HG03439 (cell line): Measurements from ENCODE around the gene CPD.
A peak's percentile ranks its signal among the peaks of the same experiment; 100 is the strongest.

Experiments used
- ATAC-seq: cut with Tn5 transposase; IDR thresholded peaks from one replicate; pipeline ENCODE4 v1.9.1; 2021; ENCODE audit warnings: mild to moderate bottlenecking, moderate library complexity; ENCODE audit not compliant: unreplicated experiment

Gene CPD

DNA sequence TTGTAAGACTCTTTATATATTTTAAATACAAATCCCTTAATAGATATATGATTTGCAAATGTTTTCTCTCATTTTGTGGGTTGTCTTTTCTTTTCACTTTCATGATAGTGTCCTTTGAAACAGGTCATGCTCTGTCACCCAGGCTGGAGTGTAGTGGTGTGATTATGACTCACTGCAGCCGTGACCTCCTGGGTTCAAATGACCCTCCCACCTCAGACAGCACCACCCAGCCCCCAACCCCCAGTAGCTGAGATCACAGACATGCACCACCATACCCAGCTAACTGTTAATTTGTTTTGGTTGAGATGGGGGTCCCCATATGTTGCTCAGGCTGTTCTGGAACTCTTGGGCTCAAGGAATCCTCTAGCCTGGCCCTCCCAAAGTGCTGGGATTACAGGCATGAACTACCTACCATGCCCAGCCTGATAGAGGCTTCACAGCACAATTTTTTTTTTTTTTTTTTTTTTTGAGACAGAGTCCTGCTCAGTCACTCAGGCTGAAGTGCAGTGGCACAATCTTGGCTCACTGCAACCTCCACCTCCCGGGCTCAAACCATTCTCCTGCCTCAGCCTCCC is 26.4 kb upstream of the CPD start:
- ATAC-seq = no peak

DNA sequence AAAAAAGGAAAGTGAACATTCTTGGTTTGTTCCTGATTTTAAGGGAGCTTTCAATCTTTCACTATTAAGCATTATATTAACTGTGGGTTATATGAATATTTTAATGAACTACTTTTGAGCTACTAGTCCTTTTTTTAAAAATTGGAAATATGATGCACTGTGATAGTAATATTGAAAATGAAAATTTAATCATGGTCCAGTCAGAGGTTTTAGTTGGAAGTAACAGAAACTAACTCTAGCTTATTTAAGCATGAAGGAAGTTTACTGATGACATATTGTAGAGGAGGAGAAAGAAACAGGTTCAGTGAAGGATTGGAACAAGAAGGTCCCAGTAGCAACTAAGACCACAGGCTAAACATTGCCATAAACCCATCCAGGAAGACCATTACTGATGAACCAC is 24.0 kb upstream of the CPD start:
- no peak for ATAC-seq

DNA sequence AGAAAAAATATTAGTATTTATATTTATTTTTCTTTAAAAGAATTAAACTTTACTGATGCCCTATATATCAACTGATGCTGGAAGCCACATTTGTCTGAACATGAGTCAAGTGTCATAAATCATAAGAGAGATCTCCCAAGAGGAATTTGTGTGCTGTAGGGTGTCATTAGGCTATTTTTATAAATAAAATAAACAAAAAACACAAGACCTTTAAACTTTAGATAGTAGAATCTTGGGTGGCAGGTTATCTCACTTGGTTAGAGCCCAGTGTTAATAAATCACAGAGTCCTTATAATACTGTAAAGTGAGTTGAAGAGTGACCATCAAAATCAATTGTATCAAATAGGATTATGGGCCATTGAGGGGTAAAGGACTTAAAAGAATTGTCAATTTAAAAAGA is 21.3 kb upstream of the CPD start:
- ATAC-seq = no peak

DNA sequence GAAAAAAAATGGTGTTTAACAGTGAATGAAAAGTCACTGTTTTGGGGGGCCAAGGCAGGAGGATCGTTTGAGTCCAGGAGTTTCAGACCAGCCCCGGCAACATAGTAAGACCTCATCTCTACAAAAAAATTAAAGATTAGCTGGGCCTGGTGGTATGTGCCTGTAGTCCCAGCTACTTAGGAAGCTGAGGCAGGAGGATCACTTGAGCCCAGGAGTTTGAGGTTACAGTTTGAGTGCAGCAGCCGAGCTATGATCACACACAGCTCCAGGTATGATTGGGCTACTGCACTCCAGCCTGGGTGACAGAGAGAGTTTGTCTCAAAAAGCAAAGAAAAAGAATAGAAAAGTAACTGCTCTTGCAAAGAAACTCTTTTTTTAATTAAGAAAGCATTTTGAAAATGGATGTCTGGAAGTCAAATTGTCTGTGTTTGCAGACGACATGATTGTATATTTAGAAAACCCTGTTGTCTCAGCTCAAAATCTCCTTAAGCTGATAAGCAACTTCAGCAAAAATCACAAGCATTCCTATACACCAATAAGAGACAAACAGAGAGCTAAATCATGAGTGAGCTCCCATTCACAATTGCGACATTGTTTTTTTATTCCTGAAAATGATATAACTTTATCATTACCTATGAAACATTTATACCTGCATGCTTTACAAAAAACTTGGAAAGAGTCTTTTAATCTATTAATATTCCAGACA is 20.5 kb upstream of the CPD start:
- no peak for ATAC-seq

DNA sequence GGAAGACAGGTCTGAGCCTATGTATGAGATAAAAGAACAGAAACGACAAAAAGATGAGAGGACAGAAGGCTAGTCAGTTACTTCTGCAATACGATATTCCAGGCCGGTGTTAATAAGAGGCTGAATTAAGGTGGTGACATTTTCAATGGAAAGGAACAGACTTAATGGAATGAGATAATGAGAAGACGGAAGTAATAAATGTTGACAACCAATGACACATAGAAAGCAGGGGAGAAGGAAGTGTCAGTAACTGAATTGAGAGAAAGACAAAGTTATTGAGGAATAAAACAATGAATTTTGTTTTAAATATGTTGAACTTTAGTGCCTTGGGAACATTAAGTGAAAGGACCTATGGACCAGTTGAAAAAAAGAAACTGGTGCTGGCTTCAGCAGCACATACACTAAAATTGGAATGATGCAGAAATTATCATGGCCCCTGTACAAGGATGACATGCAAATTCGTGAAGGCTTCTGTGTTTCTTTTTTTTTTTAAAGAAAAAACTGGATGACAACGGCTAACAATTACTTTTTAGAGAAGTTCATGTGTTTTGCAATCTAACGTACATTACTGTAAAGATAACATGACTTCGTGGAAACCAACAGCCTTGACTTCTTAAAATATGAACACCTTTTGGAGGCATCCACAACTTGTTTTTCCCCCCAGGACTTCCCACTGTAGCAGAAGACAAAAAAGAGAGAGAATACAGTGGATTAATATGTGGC is 18.5 kb upstream of the CPD start:
- ATAC-seq = no peak

DNA sequence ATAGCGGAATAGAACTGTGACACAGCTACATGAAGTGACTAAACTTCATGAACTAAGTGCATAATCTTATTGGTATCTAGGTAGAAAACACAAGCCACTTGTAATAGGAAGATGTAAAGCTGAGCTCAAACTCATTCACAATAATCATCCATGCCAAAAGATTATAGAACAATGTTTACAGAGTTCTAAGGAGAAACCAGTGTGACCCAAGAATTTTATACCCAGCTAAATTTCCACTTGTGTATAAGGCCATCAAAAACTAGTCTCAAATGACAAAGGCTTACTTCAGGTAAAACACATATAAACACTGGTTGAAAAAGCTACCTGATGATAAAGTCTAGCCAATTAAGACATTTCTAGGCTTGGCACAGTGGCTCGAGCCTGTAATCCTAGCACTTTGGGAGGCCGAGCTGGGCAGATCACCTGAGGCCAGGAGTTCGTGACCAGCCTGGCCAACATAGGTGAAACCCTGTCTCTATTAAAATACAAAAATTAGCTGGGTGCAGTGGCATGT is 16.9 kb upstream of the CPD start:
- ATAC-seq = no peak

DNA sequence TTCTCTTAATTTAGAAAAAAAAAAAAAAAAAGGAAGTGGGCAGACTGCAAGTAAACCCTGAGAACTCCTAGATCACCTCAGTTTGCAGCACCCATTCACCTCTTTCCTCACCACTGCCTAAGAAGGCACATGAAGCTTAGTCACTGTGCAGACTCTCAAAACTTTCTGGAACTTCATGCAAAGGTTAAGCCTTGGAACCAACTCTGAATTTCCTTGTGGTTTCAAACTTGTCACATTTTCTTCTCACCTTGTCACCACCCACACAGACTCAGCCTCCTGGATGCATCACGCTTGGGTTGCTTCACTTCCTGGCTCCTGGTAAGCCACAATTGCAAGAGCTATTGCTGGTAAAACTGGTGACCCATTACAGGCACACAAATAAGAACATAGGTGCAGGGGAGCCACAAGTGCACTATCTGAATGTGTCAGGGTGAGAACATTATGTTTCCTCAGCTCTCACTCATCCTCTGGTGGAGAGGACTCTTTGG is 15.0 kb upstream of the CPD start:
- ATAC-seq = peak; percentile 70

DNA sequence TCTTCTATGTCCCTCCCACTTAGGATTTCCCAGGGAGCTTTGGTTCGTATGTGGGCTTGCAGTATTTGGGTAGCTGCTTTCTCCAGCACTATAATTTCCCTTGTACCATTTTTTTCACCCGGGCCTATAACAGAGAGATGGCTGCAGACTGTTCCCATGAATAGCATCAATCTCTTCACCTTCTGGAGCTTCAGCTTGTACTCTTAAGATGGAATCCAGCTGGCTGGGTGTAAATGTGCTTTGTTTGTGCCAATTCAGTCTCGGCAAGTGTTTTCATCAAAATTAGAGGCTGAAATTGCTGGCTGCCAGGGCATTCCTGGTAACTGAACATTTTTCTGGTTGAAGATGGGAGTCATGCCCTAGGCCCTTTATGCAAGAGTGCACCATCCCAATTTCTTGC is 12.2 kb upstream of the CPD start:
- ATAC-seq = no peak

DNA sequence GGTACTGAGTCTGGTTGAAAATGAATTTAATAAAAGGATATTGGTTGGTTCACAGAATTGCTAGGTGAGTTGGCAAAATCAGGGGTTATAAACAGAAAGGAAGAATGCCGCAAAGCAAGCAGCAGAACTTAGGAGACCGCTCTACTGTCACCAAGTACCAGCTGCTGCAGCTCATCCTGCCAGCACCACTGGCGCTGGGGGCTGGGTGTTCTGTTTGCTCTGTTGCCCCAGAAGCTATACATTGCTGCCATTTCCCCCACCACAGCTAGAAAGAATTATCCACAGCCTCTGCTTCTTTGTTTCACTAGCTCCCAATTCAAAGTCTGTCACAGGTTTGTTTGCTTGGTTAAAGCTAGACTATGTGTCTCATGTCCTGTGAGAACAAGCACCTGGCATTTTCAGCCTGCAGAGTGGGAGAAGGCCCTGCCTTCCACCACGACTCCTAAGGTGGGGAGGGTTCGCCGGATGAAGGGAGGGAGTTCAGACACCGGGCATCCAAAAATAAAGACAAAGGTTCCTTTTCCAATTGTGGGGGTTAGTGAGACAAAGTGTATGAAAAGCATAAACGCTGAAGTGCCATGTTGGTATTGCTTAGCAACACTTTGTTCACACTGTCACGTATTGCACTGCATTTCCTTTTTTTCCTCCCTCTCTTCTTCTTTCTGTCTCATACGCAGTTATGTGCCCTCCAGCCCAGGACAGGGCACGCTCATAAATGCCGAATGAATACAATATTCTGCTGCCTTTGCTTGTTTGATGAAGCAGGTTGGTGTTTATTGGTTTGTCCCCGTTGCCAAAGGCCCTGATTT is 9.6 kb upstream of the CPD start:
- ATAC-seq = no peak

DNA sequence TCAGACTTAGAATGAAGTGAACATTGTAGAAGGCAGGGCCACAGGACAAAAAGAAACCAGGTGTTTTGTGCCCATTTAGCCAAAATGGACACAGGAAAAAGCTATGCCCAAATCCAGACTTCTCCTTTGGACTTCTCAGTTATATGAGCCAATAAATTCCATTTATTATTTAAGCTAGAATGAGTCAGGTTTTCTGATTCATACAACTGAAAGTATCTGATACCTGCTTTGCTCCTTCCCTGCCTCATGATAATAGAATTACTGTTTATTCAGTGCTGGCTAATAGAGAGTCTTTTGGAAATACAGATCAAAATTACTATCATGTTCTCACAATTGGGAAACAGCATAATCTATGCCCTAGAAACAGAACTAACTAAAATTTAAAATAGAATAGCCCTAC is 8.7 kb upstream of the CPD start:
- ATAC-seq = no peak

DNA sequence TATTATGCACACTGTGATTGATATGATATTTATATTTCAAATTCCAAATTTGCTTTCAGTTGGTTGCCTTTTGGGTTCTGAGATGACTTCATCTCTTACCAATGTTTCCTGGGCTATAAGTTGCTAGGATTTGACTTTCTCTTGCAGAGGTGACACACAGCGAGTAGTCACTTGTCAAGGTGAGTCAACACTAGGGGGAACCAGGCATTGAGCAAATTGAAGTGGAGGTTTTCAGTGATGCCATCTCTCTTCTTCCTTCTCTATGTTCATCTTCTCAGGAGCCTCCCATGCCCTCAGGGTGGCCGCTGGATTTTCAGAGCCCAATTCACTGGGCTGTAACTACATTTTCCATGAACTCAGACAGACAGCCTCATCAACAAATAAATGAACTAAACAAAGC is 6.0 kb upstream of the CPD start:
- no peak for ATAC-seq

DNA sequence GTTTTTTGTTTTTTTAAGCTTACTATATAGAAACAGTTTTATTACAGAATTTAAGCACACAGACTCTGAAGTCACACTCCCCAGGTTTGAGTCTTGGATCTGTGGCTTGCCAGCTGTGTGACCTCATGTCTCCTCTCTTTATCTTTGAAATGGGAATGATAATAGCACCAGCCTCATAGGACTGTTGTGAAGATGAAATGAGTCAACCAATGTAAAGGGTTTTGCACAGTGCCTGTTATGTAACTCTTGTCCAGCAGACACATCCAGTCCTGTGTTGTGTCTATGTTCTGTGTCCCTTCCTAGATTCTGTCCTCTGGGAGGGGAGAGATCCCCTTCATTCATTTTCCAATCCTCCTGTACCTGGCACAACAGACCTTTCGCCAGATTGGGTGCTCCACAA is 3.1 kb upstream of the CPD start:
- no peak for ATAC-seq

DNA sequence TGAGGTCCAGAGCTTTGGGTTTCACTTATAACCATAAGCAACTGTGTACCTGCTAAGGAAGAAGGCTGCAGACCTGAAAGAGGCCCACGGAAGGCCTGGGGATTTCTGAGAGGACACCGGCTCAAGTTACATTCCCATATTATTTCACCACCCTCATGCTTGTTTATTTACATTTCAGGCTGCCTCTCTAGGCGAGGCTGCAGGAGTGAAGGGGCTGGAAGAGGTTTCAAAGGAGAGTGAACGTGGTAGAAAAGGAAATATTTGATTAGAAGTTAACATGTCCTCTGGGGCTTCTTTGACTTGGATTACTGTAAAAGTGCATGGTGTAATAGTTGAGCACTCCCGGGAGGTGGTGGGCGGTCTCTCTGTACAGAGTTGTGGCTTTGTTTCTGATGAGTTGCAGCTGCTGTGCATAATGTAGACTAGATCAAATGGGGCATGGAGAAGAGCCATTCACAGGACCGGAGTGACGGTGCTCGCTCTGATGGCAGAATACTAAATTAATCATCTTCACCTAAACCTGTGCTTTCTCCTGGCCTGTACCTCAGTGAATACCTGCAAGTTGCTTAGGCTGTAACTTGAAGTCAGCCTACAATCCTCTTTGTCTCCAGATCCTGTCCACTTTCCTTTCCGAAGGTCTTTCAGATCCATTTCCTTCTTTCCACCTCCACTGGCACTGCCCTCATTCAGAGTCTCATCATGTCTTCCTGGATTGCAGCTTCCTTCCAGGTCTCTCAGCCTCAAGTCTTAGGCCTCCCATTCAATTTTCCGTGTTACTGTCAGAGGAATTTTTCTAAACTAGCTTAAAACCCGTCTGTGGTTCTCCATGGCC is 1.9 kb upstream of the CPD start:
- no peak for ATAC-seq

DNA sequence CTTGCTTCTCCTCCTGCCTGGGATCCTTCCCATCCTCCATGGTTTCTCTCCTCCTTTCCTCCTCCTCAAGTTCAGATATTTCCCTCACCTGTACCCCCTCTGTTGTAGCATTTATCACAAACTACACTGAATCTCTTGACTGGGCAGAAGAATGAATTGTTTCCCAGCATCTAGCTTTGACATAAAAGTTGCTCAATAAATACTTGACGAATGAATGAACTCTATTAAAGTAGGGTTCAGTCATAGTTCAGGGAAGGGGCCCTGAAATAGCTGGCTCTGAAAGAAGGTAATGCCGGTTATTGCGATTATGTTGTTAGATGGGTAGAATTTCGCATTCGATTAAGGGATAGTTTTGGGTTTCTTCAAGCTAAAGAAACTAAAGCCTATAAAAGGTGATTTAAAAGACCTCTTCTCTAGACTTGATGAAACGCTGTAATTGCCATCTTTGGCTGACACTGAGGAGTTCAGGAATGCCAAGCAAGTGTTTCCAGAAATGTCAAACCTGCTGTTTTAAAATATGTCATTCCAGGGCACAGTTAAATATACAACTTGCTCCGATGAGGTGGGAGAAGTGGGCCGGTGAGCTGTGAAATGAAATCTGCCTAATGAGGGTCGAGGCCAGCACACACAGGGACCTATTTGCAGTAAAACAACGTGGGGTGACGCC is 1.0 kb upstream of the CPD start:
- no peak for ATAC-seq

DNA sequence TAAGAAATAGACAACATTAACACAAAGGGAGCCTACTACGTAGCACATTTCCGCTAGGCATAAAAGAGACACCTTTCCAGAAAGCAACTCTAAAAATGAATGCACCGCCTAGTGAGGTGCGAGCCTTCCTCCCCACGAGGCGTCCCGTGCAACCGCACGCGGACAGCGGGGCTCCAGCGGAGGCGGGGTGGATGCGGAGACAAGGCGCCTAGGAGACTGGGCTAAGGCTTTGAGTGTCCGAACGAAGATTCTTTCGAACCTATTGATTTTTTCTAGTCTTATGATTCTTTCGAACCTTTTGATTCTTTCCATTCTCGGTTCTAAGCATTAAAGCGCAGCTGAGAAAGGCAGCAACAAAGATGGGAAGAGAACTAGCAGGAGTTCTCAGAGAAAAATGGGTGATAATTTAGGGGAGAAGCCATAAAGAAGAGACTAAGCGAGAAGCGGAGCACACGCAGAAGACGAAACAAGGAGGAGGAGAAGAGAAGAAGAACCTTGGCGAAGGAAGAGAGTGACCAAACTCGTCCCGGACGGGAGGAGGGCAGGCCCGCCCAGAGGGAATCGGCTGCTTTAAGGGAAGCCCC is 394 bp upstream of the CPD start:
- peak; percentile 4 for ATAC-seq

DNA sequence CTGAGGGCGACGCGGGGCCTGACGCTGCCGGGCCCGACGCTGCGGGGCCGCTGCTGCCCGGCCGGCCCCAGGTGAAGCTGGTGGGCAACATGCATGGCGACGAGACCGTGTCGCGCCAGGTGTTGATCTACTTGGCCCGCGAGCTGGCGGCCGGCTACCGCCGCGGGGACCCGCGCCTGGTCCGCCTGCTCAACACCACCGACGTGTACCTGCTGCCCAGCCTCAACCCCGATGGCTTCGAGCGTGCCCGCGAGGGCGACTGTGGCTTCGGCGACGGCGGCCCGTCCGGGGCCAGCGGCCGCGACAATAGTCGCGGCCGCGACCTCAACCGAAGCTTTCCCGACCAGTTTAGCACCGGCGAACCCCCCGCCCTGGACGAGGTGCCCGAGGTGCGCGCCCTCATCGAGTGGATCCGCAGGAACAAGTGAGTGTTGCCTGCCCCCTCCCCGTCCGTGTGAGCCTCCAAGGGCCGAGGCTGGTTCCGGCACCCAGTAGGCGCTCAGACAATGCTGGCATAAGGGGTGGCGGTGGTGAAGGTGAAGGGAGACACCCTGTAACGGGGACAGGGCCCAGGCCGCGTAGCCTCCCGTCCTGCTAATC is 676 bp downstream of the CPD start:
- peak; percentile 23 for ATAC-seq

DNA sequence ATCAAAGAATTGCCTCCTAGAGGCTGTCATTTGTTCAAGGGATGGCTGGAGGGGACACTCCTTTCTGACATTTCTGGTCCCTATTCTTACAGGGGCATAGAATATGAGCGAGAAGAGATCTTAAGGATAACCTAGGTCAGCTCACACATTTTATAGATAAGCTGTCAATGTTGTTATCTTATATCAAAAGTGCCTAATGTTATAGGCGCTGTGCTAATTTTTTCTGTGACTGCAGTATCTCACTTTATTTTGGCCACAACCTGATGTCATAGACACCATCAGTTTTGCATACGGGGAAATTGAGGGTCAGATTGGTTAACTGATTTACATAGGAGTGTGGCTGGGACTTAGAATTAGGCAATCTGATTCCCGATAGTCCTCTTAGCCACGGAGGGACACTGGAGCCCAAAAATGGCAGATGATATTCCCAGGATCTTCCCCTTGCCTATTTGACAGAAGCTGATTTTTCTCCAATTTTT is 1.2 kb downstream of the CPD start:
- ATAC-seq = peak; percentile 37

DNA sequence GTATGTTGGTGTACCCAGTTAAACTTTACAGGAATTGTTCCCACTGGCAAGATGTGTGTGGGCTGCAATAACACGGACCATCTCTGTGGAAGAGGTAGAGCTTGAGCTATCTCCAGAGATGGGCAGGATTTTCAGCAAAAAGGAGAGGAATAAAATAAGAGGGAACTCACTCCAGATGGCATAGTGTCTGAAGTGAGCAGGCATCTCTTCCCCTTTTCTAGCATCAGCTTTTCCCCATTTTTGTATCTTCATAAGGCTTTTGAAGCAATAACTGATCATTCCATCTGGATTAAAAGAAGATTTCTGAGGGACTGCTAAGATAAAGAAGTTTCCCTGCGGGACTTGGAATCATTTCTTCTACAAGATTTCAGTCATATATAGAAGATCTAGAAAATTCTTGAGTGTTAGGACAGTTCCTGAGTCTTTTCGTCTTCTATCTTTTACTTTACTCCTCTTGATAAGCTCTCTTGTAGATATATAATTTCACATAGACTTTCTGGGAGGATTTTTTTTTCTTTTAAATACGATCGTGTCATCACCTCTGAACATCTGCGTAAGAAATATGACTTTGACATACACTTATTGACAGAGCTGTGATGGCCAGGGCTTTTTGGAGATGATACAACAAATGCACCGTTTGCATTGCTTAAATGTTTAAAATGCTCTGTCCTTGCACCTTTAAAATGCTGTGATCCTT is 2.1 kb downstream of the CPD start:
- ATAC-seq = no peak
